Left lung (tissue), 10 donors: ENCODE results near the gene FAM200B. TPM values are rescaled to one million over a fixed set of nuclear protein-coding genes. Genes with fewer than 3 reads are reported as not detected.
"Not testable (repeated sequence)": the region's sequence is repeated elsewhere in the genome, so short reads cannot be mapped to it uniquely, and the experiment has no call there.

Experiments
- ATAC-seq: fragments of 200-7000 bp; cut with Tn5 transposase; one replicate; pipeline ENCODE4 v1.9.1; 2020; ENCODE audit warnings: moderate library complexity
- DNase-seq, 4 donors: peaks; one replicate each; pipeline ENCODE4 v3.0.0-alpha.2; 2013 to 2020
- H3K27ac ChIP-seq, 2 donors: fragments of 200-600 bp; sonication (generic) in 1 of 2; one replicate each; pipeline versions ENCODE4 v1.5.0 to v1.8.0; 2020 to 2021
- H3K27me3 ChIP-seq, 2 donors: fragments of 200-600 bp; sonication (generic) in 1 of 2; one replicate each; pipeline versions ENCODE4 v1.5.0 to v1.8.0; 2020 to 2021
- H3K36me3 ChIP-seq, 2 donors: fragments of 200-600 bp; sonication (generic) in 1 of 2; one replicate each; pipeline versions ENCODE4 v1.5.0 to v1.8.0; 2020 to 2021
- H3K4me1 ChIP-seq, 2 donors: fragments of 200-600 bp; one replicate each; pipeline ENCODE4 v1.8.0; 2021
- H3K4me3 ChIP-seq, 2 donors: fragments of 200-600 bp; sonication (generic) in 1 of 2; one replicate each; pipeline versions ENCODE4 v1.5.0 to v1.8.0; 2020 to 2021; ENCODE audit warnings: mild to moderate bottlenecking in 1 of 2
- H3K9me3 ChIP-seq, 2 donors: fragments of 200-600 bp; sonication (generic) in 1 of 2; one replicate each; pipeline versions ENCODE4 v1.5.0 to v1.8.0; 2020 to 2021
- intact Hi-C, 2 donors: fragments of 100-400 bp; cut with DNase I; formaldehyde crosslinking; loops; one replicate each; pipeline versions ENCODE4 v1.11.2 to v1.14.2; 2022
- polyA plus RNA-seq, 6 donors: library from polyadenylated mRNA; unstranded; fragments of 120-200 nt; gene quantifications; one replicate each; pipeline ENCODE4 v1.2.1, GENCODE V29; 2013; ENCODE audit not compliant: insufficient read length in 6 of 6
- total RNA-seq, 2 donors: library from RNA; stranded (reverse); fragmentation: NEBNext Ultra II Directional; extraction: Animal tissue kit (Norgen Biotek cat#: 25700); gene quantifications; one replicate each; pipeline ENCODE4 v1.2.1, GENCODE V29; 2021
- TF ChIP-seq, protein P1 (sequence below), 2 donors: fragments of 200-600 bp; sonication (generic) in 1 of 2; IDR thresholded peaks; one replicate each; pipeline versions ENCODE4 v1.5.0 to v1.8.0; 2021; ENCODE audit warnings: antibody characterized with exemption in 2 of 2
- donor health status: DM: no; HTN: yes; CAD: no.
- donor health status: DM: no; HTN: no; CAD: no.

FAM200B gene
- total and polyA plus RNA-seq, 8 donors: 25.8 to 52.4 (median 45.9) TPM

- Histone ChIP-seq H3K27ac (peak overlapping the region in 1 of 2 donors; percentile 53), H3K27me3 (no peaks in the 10 kb centered on the region), H3K4me1 (peaks cover 0 to 31% of the 10 kb centered on the region in 2 donors), H3K36me3 (peaks cover 0 to 42% of the 10 kb centered on the region in 2 donors), H3K4me3 (no peak overlapping the region), H3K9me3 (no peaks in the 10 kb centered on the region)
- DNase-seq (peak in 1 of 4 donors; percentile 45), ATAC-seq (no peak)
- intact Hi-C loops: no loop called here
- TF ChIP-seq, protein P1, sequence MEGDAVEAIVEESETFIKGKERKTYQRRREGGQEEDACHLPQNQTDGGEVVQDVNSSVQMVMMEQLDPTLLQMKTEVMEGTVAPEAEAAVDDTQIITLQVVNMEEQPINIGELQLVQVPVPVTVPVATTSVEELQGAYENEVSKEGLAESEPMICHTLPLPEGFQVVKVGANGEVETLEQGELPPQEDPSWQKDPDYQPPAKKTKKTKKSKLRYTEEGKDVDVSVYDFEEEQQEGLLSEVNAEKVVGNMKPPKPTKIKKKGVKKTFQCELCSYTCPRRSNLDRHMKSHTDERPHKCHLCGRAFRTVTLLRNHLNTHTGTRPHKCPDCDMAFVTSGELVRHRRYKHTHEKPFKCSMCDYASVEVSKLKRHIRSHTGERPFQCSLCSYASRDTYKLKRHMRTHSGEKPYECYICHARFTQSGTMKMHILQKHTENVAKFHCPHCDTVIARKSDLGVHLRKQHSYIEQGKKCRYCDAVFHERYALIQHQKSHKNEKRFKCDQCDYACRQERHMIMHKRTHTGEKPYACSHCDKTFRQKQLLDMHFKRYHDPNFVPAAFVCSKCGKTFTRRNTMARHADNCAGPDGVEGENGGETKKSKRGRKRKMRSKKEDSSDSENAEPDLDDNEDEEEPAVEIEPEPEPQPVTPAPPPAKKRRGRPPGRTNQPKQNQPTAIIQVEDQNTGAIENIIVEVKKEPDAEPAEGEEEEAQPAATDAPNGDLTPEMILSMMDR (IDR thresholded peaks at IDR 0.05): no peak
Observed at GRCh38 chr4:15720851-15721250, 39.2 kb downstream of the FAM200B start.

- H3K4me3 ChIP-seq: no peak overlapping the region
- H3K36me3 ChIP-seq: peaks cover 0 to 38% of the 10 kb centered on the region in 2 donors
- ATAC-seq: peak; percentile 14
- H3K27me3 ChIP-seq: no peaks in the 10 kb centered on the region
- H3K9me3 ChIP-seq: no peaks in the 10 kb centered on the region
- intact Hi-C loops: no loop called here
- TF ChIP-seq, protein P1 (IDR thresholded peaks at IDR 0.05): no peak
- no peak for DNase-seq
- no peak overlapping the region for H3K27ac ChIP-seq
- H3K4me1 ChIP-seq: peaks cover 0 to 3% of the 10 kb centered on the region in 2 donors
Observed at GRCh38 chr4:15725608-15726007, 44.0 kb downstream of the FAM200B start.

DNA sequence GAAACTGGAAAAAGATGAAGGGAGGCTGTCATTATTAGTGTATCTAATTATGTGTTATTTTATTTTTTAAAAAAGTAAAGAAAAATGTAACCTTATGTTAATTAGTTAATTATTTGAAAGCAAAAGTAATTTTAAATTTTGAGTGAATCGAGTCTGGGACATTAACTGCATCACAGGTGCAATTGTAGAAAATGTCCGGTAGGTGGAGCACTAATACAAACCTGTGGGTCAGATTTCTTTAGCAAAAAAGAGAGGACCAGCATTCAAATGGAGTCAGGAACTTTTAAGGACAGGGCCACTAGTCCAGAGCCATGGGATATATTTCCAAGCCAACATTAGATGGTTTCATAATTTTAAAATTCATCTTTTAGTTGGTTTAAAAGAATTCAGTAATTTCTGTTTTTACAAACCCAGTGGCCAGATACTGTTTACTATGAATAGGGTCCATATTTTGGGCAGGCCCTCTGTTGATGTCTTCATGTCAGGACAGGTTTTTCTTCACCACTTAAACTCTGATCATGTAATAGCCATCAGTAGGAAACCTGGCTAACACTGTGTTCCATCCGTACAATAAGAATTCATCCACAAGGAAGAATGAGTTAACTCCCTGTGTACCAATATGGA, 48.4 kb downstream of the FAM200B start:
- TF ChIP-seq, protein P1 (IDR thresholded peaks at IDR 0.05): peak; percentile 83 to 89
- H3K4me3 ChIP-seq: no peak overlapping the region
- no peaks in the 10 kb centered on the region for H3K27me3 ChIP-seq
- H3K36me3 ChIP-seq: peaks cover 0 to 27% of the 10 kb centered on the region in 2 donors
- no peaks in the 10 kb centered on the region for H3K4me1 ChIP-seq
- ATAC-seq: peak; percentile 94
- DNase-seq: peak in 1 of 4 donors; percentile 36
- intact Hi-C loops: no loop called here
- H3K27ac ChIP-seq: no peak overlapping the region
- no peaks in the 10 kb centered on the region for H3K9me3 ChIP-seq

DNA sequence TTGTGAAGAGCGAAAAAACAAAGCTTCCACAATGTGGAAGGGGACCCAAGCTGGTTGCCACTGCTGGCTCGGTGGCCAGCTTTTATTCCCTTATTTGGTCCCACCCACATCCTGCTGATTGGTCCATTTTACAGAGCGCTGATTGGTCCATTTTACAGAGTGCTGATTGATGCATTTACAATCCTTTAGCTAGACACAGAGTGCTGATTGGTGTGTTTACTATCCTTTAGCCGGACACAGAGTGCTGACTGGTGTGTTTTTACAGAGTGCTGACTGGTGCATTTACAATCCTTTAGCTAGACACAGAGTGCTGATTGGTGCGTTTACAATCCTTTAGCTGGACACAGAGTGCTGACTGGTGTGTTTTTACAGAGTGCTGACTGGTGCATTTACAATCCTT, 51.4 kb downstream of the FAM200B start:
- H3K4me3 ChIP-seq, H3K27me3 ChIP-seq, DNase-seq, H3K9me3 ChIP-seq, ATAC-seq, intact Hi-C loops, H3K4me1 ChIP-seq, H3K27ac ChIP-seq: not testable (repeated sequence)
- peaks cover 0 to 29% of the 10 kb centered on the region in 2 donors for H3K36me3 ChIP-seq

DNA sequence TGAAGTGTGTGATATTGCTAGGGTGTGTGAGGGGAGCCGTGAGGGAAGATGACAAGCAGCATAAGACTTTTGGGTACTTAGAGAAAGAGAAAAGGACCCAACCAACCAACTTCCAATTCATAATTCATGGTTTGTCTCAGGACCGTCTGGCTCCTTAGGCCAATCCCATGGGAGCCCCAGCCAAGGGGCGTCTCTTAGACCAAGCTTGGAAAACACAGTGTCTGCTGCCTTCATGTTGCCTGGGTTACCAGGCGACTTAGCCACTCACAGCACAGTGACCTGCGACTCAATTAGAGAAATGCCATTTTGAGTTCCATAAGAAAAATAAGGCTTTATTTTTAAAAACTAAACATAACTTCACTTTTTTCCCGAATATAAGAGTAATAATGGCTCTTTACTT, 53.9 kb downstream of the FAM200B start:
- H3K4me1 ChIP-seq: no peaks in the 10 kb centered on the region
- H3K4me3 ChIP-seq: no peak overlapping the region
- H3K27ac ChIP-seq: no peak overlapping the region
- no peaks in the 10 kb centered on the region for H3K27me3 ChIP-seq
- TF ChIP-seq, protein P1 (IDR thresholded peaks at IDR 0.05): no peak
- no peak for DNase-seq
- H3K36me3 ChIP-seq: peaks cover 0 to 31% of the 10 kb centered on the region in 2 donors
- H3K9me3 ChIP-seq: no peaks in the 10 kb centered on the region
- intact Hi-C loops: no loop called here
- ATAC-seq: no peak
